Heart left ventricle (tissue), 16 donors: ENCODE data around the gene DCP2. TPM values are rescaled to one million over a fixed set of nuclear protein-coding genes. Genes with fewer than 3 reads are reported as not detected.

Source experiments
- ATAC-seq, 4 donors: fragments of 200-7000 bp; cut with Tn5 transposase; one replicate each; pipeline ENCODE4 v1.9.1; 2020 to 2022; ENCODE audit warnings: moderate library complexity in 4 of 4, mild to moderate bottlenecking in 3 of 4, moderate number of reproducible peaks in 1 of 4
- DNase-seq, 5 donors: peaks; one replicate each; pipeline ENCODE4 v3.0.0-alpha.2; 2020
- H3K27ac ChIP-seq, 12 donors: fragments of 200-600 bp; sonication (generic) in 4 of 12; one replicate each; pipeline versions ENCODE4 v1.5.0 to v1.8.0; 2016 to 2022; ENCODE audit warnings: mild to moderate bottlenecking in 2 of 12
- H3K27me3 ChIP-seq, 9 donors: fragments of 200-600 bp; sonication (generic) in 2 of 9; one replicate each; pipeline versions ENCODE4 v1.5.1 to v1.8.0; 2016 to 2022; ENCODE audit warnings: mild to moderate bottlenecking in 3 of 9
- H3K36me3 ChIP-seq, 9 donors: fragments of 200-600 bp; sonication (generic) in 2 of 9; one replicate each; pipeline versions ENCODE4 v1.5.0 to v1.8.0; 2018 to 2022; ENCODE audit warnings: mild to moderate bottlenecking in 2 of 9
- H3K4me1 ChIP-seq, 12 donors: fragments of 200-600 bp; sonication (generic) in 4 of 12; one replicate each; pipeline versions ENCODE4 v1.5.0 to v1.8.0; 2016 to 2022; ENCODE audit warnings: mild to moderate bottlenecking in 3 of 12
- H3K4me3 ChIP-seq, 12 donors: fragments of 200-600 bp; sonication (generic) in 4 of 12; one replicate each; pipeline versions ENCODE4 v1.5.0 to v1.8.0; 2017 to 2022; ENCODE audit warnings: mild to moderate bottlenecking in 9 of 12, moderate library complexity in 4 of 12
- H3K9me3 ChIP-seq, 12 donors: fragments of 200-600 bp; sonication (generic) in 4 of 12; one replicate each; pipeline versions ENCODE4 v1.5.0 to v1.8.0; 2016 to 2022; ENCODE audit warnings: mild to moderate bottlenecking in 1 of 12
- POLR2A ChIP-seq, 2 donors: fragments of 450-650 bp; IDR thresholded peaks; one replicate each; pipeline ENCODE4 v1.6.1; 2017; ENCODE audit warnings: antibody characterized with exemption in 2 of 2, mild to moderate bottlenecking in 2 of 2, moderate library complexity in 2 of 2
- WGBS, 4 donors: extraction: QIAGEN DNeasy Blood & Tissue Kit in 2 of 4; methylation state at CpG; one replicate each; pipeline versions ENCODE4 v1.1.5 to v1.1.7; 2013 to 2018; 5-methylcytosine and 5-hydroxymethylcytosine counted together
- intact Hi-C, 10 donors: fragments of 100-400 bp; cut with DNase I; formaldehyde crosslinking; loops; one replicate each; pipeline versions ENCODE4 v1.11.1 to v1.14.2; 2022
- polyA plus RNA-seq, 2 donors: library from polyadenylated mRNA; stranded (reverse); fragments of 200-250 nt; gene quantifications; one replicate each; pipeline ENCODE4 v1.2.3, GENCODE V29; 2013
- total RNA-seq, 9 donors: library from RNA; depleted of rRNA in 2 of 9; stranded (reverse); fragments of >200 nt in 2 of 9; fragmentation: NEBNext Ultra II Directional in 3 of 9; extraction: Animal tissue kit (Norgen Biotek cat#: 25700) in 3 of 9; gene quantifications; one replicate each; pipeline versions ENCODE4 v1.1.0 to v1.2.4, GENCODE V29; 2016 to 2023
- TF ChIP-seq, protein P1 (sequence below), 12 donors: fragments of 200-600 bp; sonication (generic) in 4 of 12; IDR thresholded peaks; one replicate each; pipeline versions ENCODE4 v1.5.0 to v1.8.0; 2018 to 2022; ENCODE audit warnings: antibody characterized with exemption in 12 of 12, mild to moderate bottlenecking in 5 of 12
- donor health status: ischemic (EF 13 %, LVEDD 7.1; RV severe dilation, severe dysfunction).
- donor health status: healthy with polysubstance abuse.
- donor health status: DM: no; HTN: yes; CAD: no.
- donor health status: DM: no; HTN: no; CAD: no.
- donor health status: ischemic (EF 25% LVEDD 6.9; RV normal size, moderate dysfunction).
- donor health status: ischemic (EF 25% LVEDD 5.7; RV mildly dilated, moderate dysfunction).
- donor health status: healthy.
- donor health status: DM: yes; HTN: yes; CAD: no.
- donor health status: ischemic (EF 35%, LVEDD 5.7; RV mildly dilated, moderate dysfunction).
- donor health status: nonischemic (EF 11% LVEDD 7.7; RV severe dilation, severe dysfunction).
- donor health status: DM: yes; HTN: yes; CAD: no.
- donor health status: PGD.
- donor health status: ischemic (EF 29% LVEDD 5.4; RV normal size, mild dysfunction).
- donor health status: nonischemic (EF 23%, LVEDD 6.1; RV moderate dilation, normal function).

Gene DCP2
- total and polyA plus RNA-seq, 11 donors, result 3.4 to 36.0 (median 16.0) TPM

DNA sequence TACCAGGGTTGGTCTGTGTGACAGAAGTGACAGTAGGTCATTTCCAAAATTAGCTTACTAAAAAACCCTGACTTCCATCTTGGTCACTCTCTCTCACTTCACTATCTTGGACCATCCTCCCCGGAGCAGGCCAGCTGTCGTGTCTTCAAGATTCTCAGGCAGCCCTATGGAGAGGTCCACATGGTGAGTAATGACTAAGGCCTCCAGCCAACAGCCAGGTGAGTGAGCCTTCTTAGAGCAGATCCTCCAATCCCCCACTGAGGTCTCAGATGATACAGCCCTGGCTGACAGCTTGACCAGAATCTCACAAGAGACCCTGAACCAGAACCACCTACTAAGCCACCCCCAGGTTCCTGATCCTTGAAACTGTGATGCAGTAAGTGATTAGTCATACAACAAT, 92.0 kb downstream of the DCP2 start:
- H3K27ac ChIP-seq, result no peak overlapping the region
- H3K27me3 ChIP-seq, result no peaks in the 10 kb centered on the region
- intact Hi-C loops, result no loop called here
- H3K36me3 ChIP-seq, result peaks cover 0 to 89% (median 39%) of the 10 kb centered on the region in 9 donors
- peaks cover 0 to 8% (median 0%) of the 10 kb centered on the region in 12 donors for H3K4me1 ChIP-seq
- DNase-seq (no peak), ATAC-seq (peak in 1 of 4 donors; percentile 54)
- no peaks in the 10 kb centered on the region for H3K9me3 ChIP-seq
- no peak overlapping the region for H3K4me3 ChIP-seq
- WGBS, 4 donors, result 65 to 72% (median 67%) methylated on average over 2 of the region's 2 CpGs; no CpG with 5 or more reads in 1 of the 4 donors
- TF ChIP-seq POLR2A (IDR thresholded peaks at IDR 0.05), result no peak
- TF ChIP-seq, protein P1, sequence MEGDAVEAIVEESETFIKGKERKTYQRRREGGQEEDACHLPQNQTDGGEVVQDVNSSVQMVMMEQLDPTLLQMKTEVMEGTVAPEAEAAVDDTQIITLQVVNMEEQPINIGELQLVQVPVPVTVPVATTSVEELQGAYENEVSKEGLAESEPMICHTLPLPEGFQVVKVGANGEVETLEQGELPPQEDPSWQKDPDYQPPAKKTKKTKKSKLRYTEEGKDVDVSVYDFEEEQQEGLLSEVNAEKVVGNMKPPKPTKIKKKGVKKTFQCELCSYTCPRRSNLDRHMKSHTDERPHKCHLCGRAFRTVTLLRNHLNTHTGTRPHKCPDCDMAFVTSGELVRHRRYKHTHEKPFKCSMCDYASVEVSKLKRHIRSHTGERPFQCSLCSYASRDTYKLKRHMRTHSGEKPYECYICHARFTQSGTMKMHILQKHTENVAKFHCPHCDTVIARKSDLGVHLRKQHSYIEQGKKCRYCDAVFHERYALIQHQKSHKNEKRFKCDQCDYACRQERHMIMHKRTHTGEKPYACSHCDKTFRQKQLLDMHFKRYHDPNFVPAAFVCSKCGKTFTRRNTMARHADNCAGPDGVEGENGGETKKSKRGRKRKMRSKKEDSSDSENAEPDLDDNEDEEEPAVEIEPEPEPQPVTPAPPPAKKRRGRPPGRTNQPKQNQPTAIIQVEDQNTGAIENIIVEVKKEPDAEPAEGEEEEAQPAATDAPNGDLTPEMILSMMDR (IDR thresholded peaks at IDR 0.05), result no peak

Other genes with a start within 250 kb of the DCP2 start
- 10 to 100 TPM; 34.0 to 65.3 (median 42.2) TPM for gene APC, start 238.9 kb upstream of the DCP2 start, total RNA-seq
- 10 to 100 TPM in 1 of 2 donors, 1 to 10 TPM in 1; 3.8 to 13.1 TPM for gene APC, start 238.9 kb upstream of the DCP2 start, polyA plus RNA-seq
- 10 to 100 TPM; 23.6 to 45.7 (median 28.2) TPM for gene SRP19, start 115.5 kb upstream of the DCP2 start, total RNA-seq
- 10 to 100 TPM; 54.3 to 81.7 TPM for gene SRP19, start 115.5 kb upstream of the DCP2 start, polyA plus RNA-seq
- 100 to 1,000 TPM; 103 to 187 (median 141) TPM for gene REEP5, start 54.6 kb upstream of the DCP2 start, total RNA-seq
- gene REEP5, start 54.6 kb upstream of the DCP2 start, polyA plus RNA-seq, result 100 to 1,000 TPM in 1 of 2 donors, 10 to 100 TPM in 1; 93.5 to 116 TPM